ENCODE results near the gene EDN2. TPM values are rescaled to one million over a fixed set of nuclear protein-coding genes. Genes with fewer than 3 reads are reported as not detected.

EDN2 gene
- total RNA-seq, 4 donors from 2014 or later = 1.2 to 13.0 (median 3.9) TPM

GRCh38 chr1:41479000-41479807 is 5.3 kb downstream of the EDN2 start:
- no peak for TF ChIP-seq POLR2A (IDR thresholded peaks at IDR 0.05)
- no peak for TF ChIP-seq CTCF (IDR thresholded peaks at IDR 0.05)
- peak in 1 of 2 donors; percentile 84 for DNase-seq (ENCODE audit: low spot score in 2 of 2)
- H3K4me3 ChIP-seq (ENCODE audit: low read depth, poor library complexity, severe bottlenecking) = no peak overlapping the region
- intact Hi-C loops (cut with DNase I; ENCODE audit: low total_unique reads) = no loop called here
- WGBS, 2 donors = 66 to 68% methylated on average over 17 to 19 of the region's 19 CpGs

GRCh38 chr1:41478118-41478748 is 6.2 kb downstream of the EDN2 start:
- no peak for TF ChIP-seq POLR2A (IDR thresholded peaks at IDR 0.05)
- TF ChIP-seq CTCF (IDR thresholded peaks at IDR 0.05) = no peak
- WGBS, 2 donors = 71 to 78% methylated on average over 11 to 12 of the region's 12 CpGs
- peak in 1 of 2 donors; percentile 86 for DNase-seq (ENCODE audit: low spot score in 2 of 2)
- no peak overlapping the region for H3K4me3 ChIP-seq (ENCODE audit: low read depth, poor library complexity, severe bottlenecking)
- intact Hi-C loops (cut with DNase I; ENCODE audit: low total_unique reads) = no loop called here

GRCh38 chr1:41476807-41477361 is 7.6 kb downstream of the EDN2 start:
- intact Hi-C loops (cut with DNase I; ENCODE audit: low total_unique reads) = no loop called here
- DNase-seq (ENCODE audit: low spot score in 2 of 2) = peak in 1 of 2 donors; percentile 85
- H3K4me3 ChIP-seq (ENCODE audit: low read depth, poor library complexity, severe bottlenecking) = no peak overlapping the region
- WGBS, 2 donors = 40 to 46% methylated on average over 11 of the region's 11 CpGs
- TF ChIP-seq POLR2A (IDR thresholded peaks at IDR 0.05) (no peak), CTCF (IDR thresholded peaks at IDR 0.05) (no peak)

GRCh38 chr1:41475859-41476567 is 8.5 kb downstream of the EDN2 start:
- TF ChIP-seq POLR2A (IDR thresholded peaks at IDR 0.05) (no peak), CTCF (IDR thresholded peaks at IDR 0.05) (no peak)
- H3K4me3 ChIP-seq (ENCODE audit: low read depth, poor library complexity, severe bottlenecking) = no peak overlapping the region
- DNase-seq (ENCODE audit: low spot score in 2 of 2) = no peak
- 32 to 42% methylated on average over 8 of the region's 8 CpGs for WGBS, 2 donors
- intact Hi-C loops (cut with DNase I; ENCODE audit: low total_unique reads) = no loop called here

GRCh38 chr1:41475346-41475745 is 9.1 kb downstream of the EDN2 start:
- no peak overlapping the region for H3K4me3 ChIP-seq (ENCODE audit: low read depth, poor library complexity, severe bottlenecking)
- DNase-seq (ENCODE audit: low spot score in 2 of 2) = no peak
- intact Hi-C loops (cut with DNase I; ENCODE audit: low total_unique reads) = no loop called here
- 65 to 78% methylated on average over 4 of the region's 4 CpGs for WGBS, 2 donors
- no peak for TF ChIP-seq POLR2A (IDR thresholded peaks at IDR 0.05)
- TF ChIP-seq CTCF (IDR thresholded peaks at IDR 0.05) = no peak

Measured in lower leg skin (tissue), 4 donors.